Measurements from ENCODE around the gene SRP54.
"Not testable (repeated sequence)": the region's sequence is repeated elsewhere in the genome, so short reads cannot be mapped to it uniquely, and the experiment has no call there.

The SRP54 gene

GRCh38 chr14:35028435-35028834 is 45.6 kb downstream of the SRP54 start:
- no peak for DNase-seq (ENCODE audit: extremely low read depth, insufficient read length)
- TF ChIP-seq CTCF (IDR thresholded peaks at IDR 0.05; ENCODE audit: insufficient read depth, low read length, poor library complexity, severe bottlenecking) = no peak
- peaks cover 3% of the 10 kb centered on the region for H3K36me3 ChIP-seq (ENCODE audit: control insufficient read depth, insufficient read depth, low read length)
- H3K4me3 ChIP-seq (replicated peaks; ENCODE audit: low read depth, low read length) = no peak overlapping the region
- H3K27me3 ChIP-seq (replicated peaks; ENCODE audit: control insufficient read depth, insufficient read depth, low read length) = no peaks in the 10 kb centered on the region

GRCh38 chr14:35032562-35032961 is 49.8 kb downstream of the SRP54 start:
- Histone ChIP-seq H3K27me3 (replicated peaks; ENCODE audit: control insufficient read depth, insufficient read depth, low read length) (no peaks in the 10 kb centered on the region), H3K4me3 (replicated peaks; ENCODE audit: low read depth, low read length) (no peak overlapping the region), H3K36me3 (ENCODE audit: control insufficient read depth, insufficient read depth, low read length) (peaks cover 1% of the 10 kb centered on the region)
- TF ChIP-seq CTCF (IDR thresholded peaks at IDR 0.05; ENCODE audit: insufficient read depth, low read length, poor library complexity, severe bottlenecking) = no peak
- no peak for DNase-seq (ENCODE audit: extremely low read depth, insufficient read length)

- no peak for TF ChIP-seq CTCF (IDR thresholded peaks at IDR 0.05; ENCODE audit: insufficient read depth, low read length, poor library complexity, severe bottlenecking)
- Histone ChIP-seq H3K4me3 (replicated peaks; ENCODE audit: low read depth, low read length) (no peak overlapping the region), H3K27me3 (replicated peaks; ENCODE audit: control insufficient read depth, insufficient read depth, low read length) (no peaks in the 10 kb centered on the region), H3K36me3 (ENCODE audit: control insufficient read depth, insufficient read depth, low read length) (peaks cover 1% of the 10 kb centered on the region)
- no peak for DNase-seq (ENCODE audit: extremely low read depth, insufficient read length)
Measured at GRCh38 chr14:35034440-35034833, 51.6 kb downstream of the SRP54 start.

- H3K27me3 ChIP-seq (replicated peaks; ENCODE audit: control insufficient read depth, insufficient read depth, low read length); H3K4me3 ChIP-seq (replicated peaks; ENCODE audit: low read depth, low read length); DNase-seq (ENCODE audit: extremely low read depth, insufficient read length); H3K36me3 ChIP-seq (ENCODE audit: control insufficient read depth, insufficient read depth, low read length): not testable (repeated sequence)
Measured at GRCh38 chr14:35034944-35035554, 52.3 kb downstream of the SRP54 start.

- not testable (repeated sequence) for H3K4me3 ChIP-seq (replicated peaks; ENCODE audit: low read depth, low read length); H3K27me3 ChIP-seq (replicated peaks; ENCODE audit: control insufficient read depth, insufficient read depth, low read length); DNase-seq (ENCODE audit: extremely low read depth, insufficient read length); H3K36me3 ChIP-seq (ENCODE audit: control insufficient read depth, insufficient read depth, low read length)
Measured at GRCh38 chr14:35038312-35038711, 55.5 kb downstream of the SRP54 start.

GRCh38 chr14:35042632-35043031 is 59.8 kb downstream of the SRP54 start:
- H3K4me3 ChIP-seq (replicated peaks; ENCODE audit: low read depth, low read length) = no peak overlapping the region
- H3K27me3 ChIP-seq (replicated peaks; ENCODE audit: control insufficient read depth, insufficient read depth, low read length) = no peaks in the 10 kb centered on the region
- no peak for TF ChIP-seq CTCF (IDR thresholded peaks at IDR 0.05; ENCODE audit: insufficient read depth, low read length, poor library complexity, severe bottlenecking)
- DNase-seq (ENCODE audit: extremely low read depth, insufficient read length) = no peak
- H3K36me3 ChIP-seq (ENCODE audit: control insufficient read depth, insufficient read depth, low read length) = no peaks in the 10 kb centered on the region

GRCh38 chr14:35043046-35043445 is 60.3 kb downstream of the SRP54 start:
- no peak overlapping the region for H3K4me3 ChIP-seq (replicated peaks; ENCODE audit: low read depth, low read length)
- no peak for TF ChIP-seq CTCF (IDR thresholded peaks at IDR 0.05; ENCODE audit: insufficient read depth, low read length, poor library complexity, severe bottlenecking)
- H3K27me3 ChIP-seq (replicated peaks; ENCODE audit: control insufficient read depth, insufficient read depth, low read length) = no peaks in the 10 kb centered on the region
- H3K36me3 ChIP-seq (ENCODE audit: control insufficient read depth, insufficient read depth, low read length) = no peaks in the 10 kb centered on the region
- no peak for DNase-seq (ENCODE audit: extremely low read depth, insufficient read length)
